Psoas muscle (tissue), 8 donors: Measurements from ENCODE around the gene UBD. TPM values are rescaled to one million over a fixed set of nuclear protein-coding genes. Genes with fewer than 3 reads are reported as not detected.

ENCODE experiments used
- ATAC-seq, 4 donors: fragments of 200-7000 bp; cut with Tn5 transposase; one replicate each; pipeline ENCODE4 v1.9.1; 2020; ENCODE audit warnings: moderate library complexity in 3 of 4, mild to moderate bottlenecking in 2 of 4
- DNase-seq, 2 donors: peaks; one replicate each; pipeline ENCODE4 v3.0.0-alpha.2; 2020
- H3K27ac ChIP-seq: fragments of 200-600 bp; one replicate; pipeline ENCODE4 v1.8.0; 2022
- H3K27me3 ChIP-seq, 3 donors: fragments of 200-600 bp in 1 of 3; one replicate each; pipeline versions ENCODE4 v1.6.1 to v1.8.0; 2013 to 2022; ENCODE audit warnings: low read length in 2 of 3, mild to moderate bottlenecking in 2 of 3, moderate library complexity in 1 of 3; ENCODE audit not compliant: insufficient read depth in 3 of 3
- H3K36me3 ChIP-seq, 2 donors: fragments of 200-600 bp in 1 of 2; one replicate each; pipeline versions ENCODE4 v1.6.1 to v1.8.0; 2013 to 2022; ENCODE audit warnings: low read depth in 1 of 2, mild to moderate bottlenecking in 1 of 2, moderate library complexity in 1 of 2; ENCODE audit not compliant: insufficient read depth in 1 of 2
- H3K4me1 ChIP-seq: fragments of 200-600 bp; one replicate; pipeline ENCODE4 v1.8.0; 2022
- H3K4me3 ChIP-seq: fragments of 200-600 bp; one replicate; pipeline ENCODE4 v1.8.0; 2022; ENCODE audit warnings: mild to moderate bottlenecking
- H3K9me3 ChIP-seq: fragments of 200-600 bp; one replicate; pipeline ENCODE4 v1.8.0; 2022
- WGBS, 3 donors: extraction: QIAGEN DNeasy Blood & Tissue Kit; methylation state at CpG; one replicate each; pipeline versions ENCODE4 v1.1.6 to v1.1.7; 2013; 5-methylcytosine and 5-hydroxymethylcytosine counted together
- intact Hi-C, 2 donors: fragments of 100-400 bp; cut with DNase I; formaldehyde crosslinking; loops; one replicate each; pipeline versions ENCODE4 v1.11.0 to v1.14.2; 2022
- polyA plus RNA-seq, 3 donors: library from polyadenylated mRNA; stranded (reverse); fragments of 200-250 nt; gene quantifications; one replicate each; pipeline ENCODE4 v1.2.3, GENCODE V29; 2013
- total RNA-seq, 4 donors: library from RNA; stranded (reverse); fragmentation: NEBNext Ultra II Directional in 2 of 4; extraction: Animal tissue kit (Norgen Biotek cat#: 25700) in 2 of 4; gene quantifications; one replicate each; pipeline versions ENCODE4 v1.2.1 to v1.2.4, GENCODE V29; 2021 to 2023
- TF ChIP-seq, protein P1 (sequence below): fragments of 200-600 bp; IDR thresholded peaks from one replicate; pipeline ENCODE4 v1.8.0; 2022; ENCODE audit warnings: antibody characterized with exemption
- donor health status: healthy with polysubstance abuse.
- donor health status: DM: no; HTN: no; CAD: no; lungs with moderate emphysema.
- donor health status: Bipolar disorder and iron deficiency.
- donor health status: healthy.
- donor health status: DM: yes; HTN: yes; CAD: no.
- donor health status: DM: no; HTN: no; CAD: no.
- donor health status: DM: no; HTN: no; CAD: no.
- donor health status: DM: yes; HTN: yes; CAD: no.

The UBD gene
- total and polyA plus RNA-seq, 7 donors = 0.23 to 0.30 (median 0.25) TPM; not detected in 3

DNA sequence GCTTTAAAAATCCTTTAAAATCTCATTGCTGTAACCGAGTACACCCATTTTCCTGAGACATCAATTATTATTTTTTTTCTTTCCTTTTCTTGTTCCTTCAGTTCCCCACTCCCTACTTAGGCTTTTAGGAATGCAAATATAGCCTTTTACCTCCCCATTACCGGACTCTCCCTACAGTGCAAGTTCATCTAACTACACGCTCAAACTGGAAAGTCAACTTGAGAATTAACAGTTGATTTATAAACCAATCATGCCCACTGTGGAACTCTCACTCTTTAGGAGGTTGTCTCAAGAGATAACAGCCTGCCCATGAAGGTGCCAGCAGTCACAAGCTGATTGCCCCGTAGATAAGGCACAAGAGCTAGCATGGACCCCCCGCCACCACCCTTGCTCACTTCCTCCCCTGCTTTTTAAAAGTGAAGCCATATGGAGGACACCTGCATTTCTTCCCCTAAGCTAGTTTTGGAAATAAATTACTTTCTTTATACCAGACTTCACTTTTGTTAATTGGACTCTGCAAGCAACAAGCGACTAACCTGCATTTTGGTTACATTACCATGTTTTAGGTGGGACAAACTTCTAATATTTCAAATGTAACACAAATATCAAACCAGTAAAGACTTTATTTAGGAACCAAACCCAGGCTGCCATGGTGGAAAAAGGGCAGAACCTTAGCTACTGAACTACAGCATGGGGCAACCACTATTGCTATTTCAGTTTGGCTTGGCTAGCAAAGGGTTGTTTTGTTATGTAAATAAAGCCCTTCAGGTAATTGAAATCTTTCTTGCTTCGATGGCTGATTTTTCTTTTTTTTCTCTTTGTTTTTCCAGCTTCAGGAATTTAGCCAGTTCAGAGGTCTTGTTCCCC is 34.9 kb downstream of the UBD start:
- Histone ChIP-seq H3K4me1 (no peaks in the 10 kb centered on the region), H3K27ac (no peak overlapping the region), H3K27me3 (no peaks in the 10 kb centered on the region), H3K9me3 (no peaks in the 10 kb centered on the region), H3K36me3 (no peaks in the 10 kb centered on the region), H3K4me3 (no peak overlapping the region)
- TF ChIP-seq, protein P1, sequence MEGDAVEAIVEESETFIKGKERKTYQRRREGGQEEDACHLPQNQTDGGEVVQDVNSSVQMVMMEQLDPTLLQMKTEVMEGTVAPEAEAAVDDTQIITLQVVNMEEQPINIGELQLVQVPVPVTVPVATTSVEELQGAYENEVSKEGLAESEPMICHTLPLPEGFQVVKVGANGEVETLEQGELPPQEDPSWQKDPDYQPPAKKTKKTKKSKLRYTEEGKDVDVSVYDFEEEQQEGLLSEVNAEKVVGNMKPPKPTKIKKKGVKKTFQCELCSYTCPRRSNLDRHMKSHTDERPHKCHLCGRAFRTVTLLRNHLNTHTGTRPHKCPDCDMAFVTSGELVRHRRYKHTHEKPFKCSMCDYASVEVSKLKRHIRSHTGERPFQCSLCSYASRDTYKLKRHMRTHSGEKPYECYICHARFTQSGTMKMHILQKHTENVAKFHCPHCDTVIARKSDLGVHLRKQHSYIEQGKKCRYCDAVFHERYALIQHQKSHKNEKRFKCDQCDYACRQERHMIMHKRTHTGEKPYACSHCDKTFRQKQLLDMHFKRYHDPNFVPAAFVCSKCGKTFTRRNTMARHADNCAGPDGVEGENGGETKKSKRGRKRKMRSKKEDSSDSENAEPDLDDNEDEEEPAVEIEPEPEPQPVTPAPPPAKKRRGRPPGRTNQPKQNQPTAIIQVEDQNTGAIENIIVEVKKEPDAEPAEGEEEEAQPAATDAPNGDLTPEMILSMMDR = no peak
- DNase-seq (no peak), ATAC-seq (no peak)
- intact Hi-C loops = no loop called here
- 68 to 76% (median 75%) methylated on average over 7 of the region's 7 CpGs for WGBS, 3 donors

DNA sequence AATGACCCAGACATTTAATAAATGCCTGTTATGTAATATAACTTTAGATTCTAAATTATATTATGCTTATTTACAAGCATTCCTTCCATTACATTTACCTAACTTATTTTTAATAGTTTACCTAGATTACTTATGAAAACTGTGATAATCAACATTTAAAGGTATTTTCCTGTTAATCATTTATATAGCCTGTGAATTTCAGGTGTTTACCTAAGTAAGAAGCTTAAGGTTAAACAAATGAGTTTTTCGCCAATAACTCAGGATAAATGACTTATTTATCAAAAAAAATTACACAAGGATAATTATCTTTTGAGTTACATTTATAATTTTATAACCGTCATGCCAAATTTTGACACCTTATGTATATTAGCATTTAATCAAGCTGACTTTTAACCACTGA is 35.5 kb downstream of the UBD start:
- Histone ChIP-seq H3K27ac (no peak overlapping the region), H3K4me1 (no peaks in the 10 kb centered on the region), H3K27me3 (peaks cover 0 to 2% (median 0%) of the 10 kb centered on the region in 3 donors), H3K9me3 (no peaks in the 10 kb centered on the region), H3K4me3 (no peak overlapping the region), H3K36me3 (no peaks in the 10 kb centered on the region)
- intact Hi-C loops = no loop called here
- TF ChIP-seq, protein P1 = no peak
- 64 to 91% (median 67%) methylated on average over 2 of the region's 2 CpGs for WGBS, 3 donors
- no peak for DNase-seq
- no peak for ATAC-seq

DNA sequence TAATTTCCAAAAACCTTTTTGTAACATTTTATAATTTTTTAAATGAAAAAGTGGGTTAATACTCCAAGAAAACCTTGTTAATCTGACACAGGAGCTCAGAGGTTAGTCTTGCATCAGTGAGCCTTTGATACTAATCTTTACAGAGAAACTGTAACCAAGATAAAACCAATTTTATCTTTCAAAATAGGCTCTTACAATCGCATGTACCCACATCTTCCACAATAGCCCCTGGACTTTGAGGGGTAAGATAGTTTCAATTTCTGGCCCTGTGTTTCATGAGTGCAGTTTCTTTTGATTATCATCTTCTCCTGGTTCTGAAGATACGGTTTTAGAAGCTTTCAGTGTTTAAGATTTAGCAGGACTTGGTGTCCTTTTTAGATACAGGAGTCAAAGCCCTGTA is 37.3 kb downstream of the UBD start:
- Histone ChIP-seq H3K36me3 (no peaks in the 10 kb centered on the region), H3K4me1 (no peaks in the 10 kb centered on the region), H3K9me3 (no peaks in the 10 kb centered on the region), H3K27me3 (peaks cover 0 to 4% (median 0%) of the 10 kb centered on the region in 3 donors), H3K27ac (no peak overlapping the region), H3K4me3 (no peak overlapping the region)
- 60 to 79% (median 77%) methylated on average over 2 of the region's 2 CpGs for WGBS, 3 donors
- DNase-seq (no peak), ATAC-seq (no peak)
- TF ChIP-seq, protein P1 = no peak
- intact Hi-C loops = no loop called here

DNA sequence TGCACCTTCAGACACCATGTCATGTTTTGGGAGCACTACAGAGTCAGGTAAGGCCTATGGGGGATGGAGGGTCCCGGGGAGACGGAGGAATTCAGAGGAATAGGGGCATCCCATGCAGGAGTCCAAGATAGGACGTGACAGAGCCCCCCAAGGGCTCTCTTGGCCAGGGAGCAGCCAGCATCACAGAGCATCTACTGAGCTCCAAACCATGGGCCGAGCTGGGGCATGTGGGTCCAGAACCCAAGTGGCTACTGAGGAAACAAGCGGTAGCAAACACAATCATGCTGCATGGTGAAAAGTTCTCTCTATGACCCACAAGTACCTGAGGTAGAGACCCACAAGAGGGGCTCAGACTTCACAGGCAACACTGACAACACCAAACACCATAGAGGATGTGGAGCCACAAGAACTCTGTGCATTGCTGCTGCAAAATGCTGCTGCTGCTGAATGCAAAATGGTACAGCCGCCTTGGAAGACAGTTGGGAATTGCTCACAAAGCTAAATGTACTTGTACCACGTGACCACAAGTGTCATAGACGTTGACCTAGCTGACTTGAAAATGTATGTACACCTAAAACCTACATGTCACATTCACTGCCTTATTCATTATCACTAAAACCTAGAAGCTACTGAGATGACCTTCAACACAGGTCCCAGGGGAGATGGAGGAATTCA is 38.4 kb downstream of the UBD start:
- no peak for ATAC-seq
- 44 to 50% (median 45%) methylated on average over 8 of the region's 8 CpGs for WGBS, 3 donors
- Histone ChIP-seq H3K27ac (no peak overlapping the region), H3K27me3 (peaks cover 0 to 4% (median 0%) of the 10 kb centered on the region in 3 donors), H3K9me3 (no peaks in the 10 kb centered on the region), H3K4me3 (no peak overlapping the region), H3K4me1 (no peaks in the 10 kb centered on the region), H3K36me3 (no peaks in the 10 kb centered on the region)
- no peak for DNase-seq
- TF ChIP-seq, protein P1 = no peak
- intact Hi-C loops = no loop called here
